SJSA1 (cell line): ENCODE measurements around the gene DCST2. TPM values are rescaled to one million over a fixed set of nuclear protein-coding genes. Genes with fewer than 3 reads are reported as not detected.

ENCODE experiments used
- DNase-seq, 2 experiments: peaks; one replicate each; pipeline ENCODE4 v3.0.0-alpha.2; 2015 to 2020; ENCODE audit warnings: low spot score in 2 of 2, low read depth in 1 of 2
- H3K27ac ChIP-seq: fragments of 250-450 bp; sonication (Bioruptor Pico); 2 replicates; pipeline ENCODE4 v1.5.1; 2020; ENCODE audit warnings: mild to moderate bottlenecking, moderate library complexity
- H3K27me3 ChIP-seq: fragments of 250-450 bp; sonication (Bioruptor Pico); replicated peaks from 2 replicates; pipeline ENCODE4 v1.5.1; 2020; ENCODE audit warnings: mild to moderate bottlenecking, moderate library complexity
- H3K36me3 ChIP-seq: fragments of 250-450 bp; sonication (Bioruptor Pico); 2 replicates; pipeline ENCODE4 v1.5.1; 2020; ENCODE audit warnings: mild to moderate bottlenecking
- H3K4me1 ChIP-seq: fragments of 250-450 bp; sonication (Bioruptor Pico); replicated peaks from 2 replicates; pipeline ENCODE4 v1.6.1; 2021; ENCODE audit warnings: mild to moderate bottlenecking
- H3K4me3 ChIP-seq: fragments of 250-450 bp; sonication (Bioruptor Pico); 2 replicates; pipeline ENCODE4 v1.5.1; 2020; ENCODE audit warnings: mild to moderate bottlenecking
- H3K9me3 ChIP-seq: fragments of 250-450 bp; sonication (Bioruptor Pico); replicated peaks from 2 replicates; pipeline ENCODE4 v1.5.1; 2020; ENCODE audit warnings: mild to moderate bottlenecking
- total RNA-seq: library from RNA; depleted of rRNA; stranded (reverse); fragments of >200 nt; shearing (Covaris generic); gene quantifications from 2 replicates; pipeline ENCODE4 v1.2.3, GENCODE V29; 2014

Gene DCST2
- total RNA-seq, 1 experiment from 2014 or later, result not detected

GRCh38 chr1:155018617-155019348, 14.8 kb downstream of the DCST2 start:
- DNase-seq, result no peak
- Histone ChIP-seq H3K4me3 (no peak overlapping the region), H3K27me3 (no peaks in the 10 kb centered on the region), H3K36me3 (peaks cover 13% of the 10 kb centered on the region), H3K27ac (no peak overlapping the region), H3K4me1 (peaks cover 20% of the 10 kb centered on the region), H3K9me3 (no peaks in the 10 kb centered on the region)

- H3K4me3 ChIP-seq, result peak overlapping the region; percentile 42
Measured at GRCh38 chr1:155017946-155018316, 15.7 kb downstream of the DCST2 start.

GRCh38 chr1:155017041-155017945, 16.3 kb downstream of the DCST2 start:
- no peaks in the 10 kb centered on the region for H3K27me3 ChIP-seq
- peaks cover 13% of the 10 kb centered on the region for H3K36me3 ChIP-seq
- peak; percentile 92 to 94 for DNase-seq
- no peaks in the 10 kb centered on the region for H3K9me3 ChIP-seq
- H3K4me1 ChIP-seq, result peaks cover 20% of the 10 kb centered on the region
- H3K4me3 ChIP-seq, result peak overlapping the region; percentile 42
- H3K27ac ChIP-seq, result peak overlapping the region; percentile 59

More at GRCh38 chr1:155017946-155018316, 15.7 kb downstream of the DCST2 start:
- Histone ChIP-seq H3K36me3 (peaks cover 13% of the 10 kb centered on the region), H3K27me3 (no peaks in the 10 kb centered on the region), H3K4me1 (peaks cover 20% of the 10 kb centered on the region), H3K9me3 (no peaks in the 10 kb centered on the region), H3K27ac (no peak overlapping the region)
- no peak for DNase-seq

GRCh38 chr1:155016231-155016831, 17.2 kb downstream of the DCST2 start:
- Histone ChIP-seq H3K4me3 (no peak overlapping the region), H3K9me3 (no peaks in the 10 kb centered on the region), H3K27me3 (no peaks in the 10 kb centered on the region), H3K4me1 (peaks cover 20% of the 10 kb centered on the region), H3K27ac (peak overlapping the region; percentile 59), H3K36me3 (peaks cover 13% of the 10 kb centered on the region)
- no peak for DNase-seq

DNA sequence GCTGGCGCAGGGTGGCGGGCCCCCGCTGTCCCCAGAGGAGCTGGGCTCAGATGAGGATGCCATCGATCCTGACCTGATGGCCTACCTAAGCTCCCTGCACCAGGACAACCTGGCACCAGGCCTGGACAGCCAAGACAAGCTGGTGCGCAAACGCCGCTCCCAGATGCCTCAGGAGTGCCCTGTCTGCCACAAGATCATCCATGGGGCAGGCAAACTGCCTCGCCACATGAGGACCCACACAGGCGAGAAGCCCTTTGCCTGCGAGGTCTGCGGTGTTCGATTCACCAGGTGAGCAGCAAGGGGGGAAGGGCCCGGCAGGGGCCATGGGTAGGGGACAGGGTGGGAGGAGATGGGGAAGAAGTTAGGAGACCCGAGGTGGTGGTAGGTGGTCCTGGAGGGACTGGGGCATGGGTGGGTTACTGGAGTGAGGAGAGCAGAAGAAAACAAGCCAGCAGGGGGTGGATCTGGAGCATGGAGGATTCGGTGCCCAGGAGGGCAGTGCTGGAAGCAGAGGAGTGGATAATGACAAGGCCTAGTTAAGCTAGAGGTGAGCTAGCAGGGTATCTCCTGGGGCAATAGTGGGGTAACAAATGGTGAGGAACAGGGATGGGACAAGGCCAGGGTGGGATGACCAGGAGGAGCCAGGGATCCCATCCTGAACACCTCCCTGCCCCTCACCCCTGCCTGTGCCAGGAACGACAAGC, 17.9 kb downstream of the DCST2 start:
- H3K4me3 ChIP-seq, result no peak overlapping the region
- H3K36me3 ChIP-seq, result peaks cover 13% of the 10 kb centered on the region
- no peak for DNase-seq

GRCh38 chr1:155014709-155015508, 18.7 kb downstream of the DCST2 start:
- H3K27me3 ChIP-seq, result no peaks in the 10 kb centered on the region
- peaks cover 13% of the 10 kb centered on the region for H3K36me3 ChIP-seq
- peaks cover 20% of the 10 kb centered on the region for H3K4me1 ChIP-seq
- no peak overlapping the region for H3K4me3 ChIP-seq
- no peak for DNase-seq
- no peaks in the 10 kb centered on the region for H3K9me3 ChIP-seq
- no peak overlapping the region for H3K27ac ChIP-seq

More for the DNA sequence above, 17.9 kb downstream of the DCST2 start:
- no peak overlapping the region for H3K27ac ChIP-seq
- H3K9me3 ChIP-seq, result no peaks in the 10 kb centered on the region
- peaks cover 20% of the 10 kb centered on the region for H3K4me1 ChIP-seq
- H3K27me3 ChIP-seq, result no peaks in the 10 kb centered on the region

- peaks cover 15% of the 10 kb centered on the region for H3K4me1 ChIP-seq
- H3K4me3 ChIP-seq, result no peak overlapping the region
- H3K36me3 ChIP-seq, result peaks cover 13% of the 10 kb centered on the region
- H3K27ac ChIP-seq, result no peak overlapping the region
- no peaks in the 10 kb centered on the region for H3K9me3 ChIP-seq
- no peak for DNase-seq
- no peaks in the 10 kb centered on the region for H3K27me3 ChIP-seq
Measured at GRCh38 chr1:155013632-155014031, 19.9 kb downstream of the DCST2 start.

DNA sequence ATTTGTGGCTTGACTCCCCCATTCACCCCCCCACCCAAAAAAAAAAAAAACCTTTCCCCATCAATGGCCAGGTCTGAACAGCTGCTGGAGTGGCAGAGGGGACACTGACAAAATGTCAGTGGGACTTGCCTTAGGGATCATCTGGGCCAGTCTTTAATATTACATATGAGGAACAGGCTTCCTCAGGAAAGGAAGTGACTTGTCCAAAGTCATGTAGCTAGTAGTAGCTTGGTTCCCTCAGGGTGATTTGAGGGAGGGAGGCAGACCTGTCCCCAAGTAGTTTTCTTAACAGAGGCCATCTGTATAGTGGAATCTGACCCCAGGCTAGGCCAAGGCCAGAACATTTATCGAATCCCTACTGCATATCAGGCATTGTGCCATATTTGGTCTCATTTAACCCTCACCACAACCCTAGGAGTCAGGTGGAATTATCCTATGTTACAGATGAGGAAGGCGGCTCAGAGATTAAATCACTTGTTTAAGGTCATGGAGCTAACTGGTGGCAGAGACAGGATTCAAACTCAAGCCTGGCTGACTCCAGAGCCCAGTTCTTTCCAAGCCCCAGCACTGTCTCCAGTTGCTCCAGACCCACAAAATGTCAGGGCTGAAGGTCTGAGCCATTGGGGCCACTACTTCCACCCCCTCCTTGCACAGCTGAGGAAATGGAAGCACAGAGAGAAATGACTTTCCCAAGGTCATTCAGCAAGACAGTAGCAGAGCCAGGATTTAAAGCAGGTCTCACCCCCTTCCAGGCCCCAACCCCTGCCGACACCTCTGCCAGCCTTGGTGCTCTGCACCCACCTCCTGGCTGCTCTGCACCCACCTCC, 20.6 kb downstream of the DCST2 start:
- Histone ChIP-seq H3K4me3 (no peak overlapping the region), H3K27ac (no peak overlapping the region), H3K4me1 (peaks cover 14% of the 10 kb centered on the region), H3K27me3 (no peaks in the 10 kb centered on the region), H3K36me3 (peaks cover 13% of the 10 kb centered on the region), H3K9me3 (no peaks in the 10 kb centered on the region)
- no peak for DNase-seq

DNA sequence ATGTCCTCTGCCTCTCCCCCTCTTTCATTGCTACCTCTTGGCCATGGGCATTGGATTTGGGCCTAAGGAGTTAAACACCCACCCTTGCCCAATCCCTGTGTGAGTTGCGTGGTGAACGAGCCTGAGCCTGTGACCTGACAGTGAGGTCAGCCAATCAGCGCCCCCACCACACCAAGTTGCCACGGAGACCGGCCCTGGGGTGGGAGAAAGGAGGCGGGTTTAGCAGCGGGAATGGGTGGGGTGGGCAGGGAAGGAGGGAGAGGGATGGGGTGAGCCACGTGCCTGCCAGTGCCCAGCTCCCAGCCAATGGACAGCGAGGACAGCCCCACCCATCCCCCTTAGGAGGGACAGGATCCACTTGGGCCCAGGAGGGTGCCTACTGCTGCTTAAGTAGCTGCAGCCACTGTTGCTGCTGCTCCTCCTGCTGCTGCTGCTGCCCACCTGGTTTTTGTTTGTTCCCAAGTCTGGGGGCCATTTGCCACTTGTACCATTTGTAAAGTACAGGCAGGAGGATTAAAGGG, 21.5 kb downstream of the DCST2 start:
- no peak overlapping the region for H3K27ac ChIP-seq
- H3K4me1 ChIP-seq, result peaks cover 5% of the 10 kb centered on the region
- H3K4me3 ChIP-seq, result no peak overlapping the region
- no peaks in the 10 kb centered on the region for H3K27me3 ChIP-seq
- no peaks in the 10 kb centered on the region for H3K9me3 ChIP-seq
- H3K36me3 ChIP-seq, result peaks cover 13% of the 10 kb centered on the region
- no peak for DNase-seq

DNA sequence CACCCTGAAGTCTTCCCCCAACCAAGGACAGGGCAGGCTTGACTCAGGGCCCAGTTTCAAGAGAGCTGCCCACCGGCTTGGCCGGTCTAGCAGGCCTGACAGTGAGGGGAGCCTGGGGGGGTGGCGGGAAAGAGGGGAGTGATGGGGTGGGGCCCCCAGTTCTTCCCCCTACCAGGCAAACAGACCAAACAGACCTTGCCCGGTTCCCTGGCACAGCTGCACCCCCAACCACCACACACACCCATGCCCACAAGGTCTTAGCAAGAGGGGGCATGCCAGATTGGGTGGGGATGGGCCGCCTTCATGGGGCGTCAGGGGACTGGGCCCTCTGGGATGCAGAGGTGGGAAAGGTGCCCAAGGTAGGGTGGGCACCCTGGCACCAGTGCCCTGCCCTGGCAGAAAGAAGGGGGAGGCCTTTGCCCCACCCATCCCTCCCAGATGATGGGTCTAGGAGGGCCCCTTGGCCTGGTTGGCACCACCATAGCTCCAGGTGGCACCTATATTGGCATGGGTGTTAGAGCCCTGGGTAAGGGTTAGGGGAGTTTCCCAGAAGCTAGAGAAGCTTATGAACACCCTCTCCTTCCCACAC, 22.1 kb downstream of the DCST2 start:
- Histone ChIP-seq H3K9me3 (no peaks in the 10 kb centered on the region), H3K27ac (no peak overlapping the region), H3K4me3 (no peak overlapping the region)

DNA sequence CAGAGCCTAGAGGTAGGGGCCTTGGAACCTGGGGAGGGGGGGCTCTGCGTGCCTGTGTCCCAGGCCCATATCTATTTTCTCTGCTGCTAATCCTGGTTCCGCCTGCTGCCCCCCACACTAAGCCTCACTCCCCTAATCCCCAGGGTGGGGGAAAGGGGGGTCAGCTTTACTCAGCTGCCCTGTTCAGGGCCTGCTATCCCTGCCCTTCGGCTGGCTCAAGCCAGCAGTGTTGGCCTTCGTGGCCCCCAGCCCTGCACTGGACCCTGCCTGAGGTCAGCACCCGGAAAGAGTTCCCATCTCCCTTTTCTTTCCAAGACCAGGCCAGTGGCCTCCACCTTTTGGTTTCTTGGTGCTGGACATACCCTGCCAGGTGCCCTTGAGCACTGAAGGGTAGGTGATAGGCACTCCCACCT, 22.6 kb downstream of the DCST2 start:
- Histone ChIP-seq H3K27me3 (no peaks in the 10 kb centered on the region), H3K27ac (no peak overlapping the region), H3K4me1 (no peaks in the 10 kb centered on the region), H3K36me3 (peaks cover 4% of the 10 kb centered on the region; the same call in 1 of the 2 replicates), H3K4me3 (no peak overlapping the region), H3K9me3 (no peaks in the 10 kb centered on the region)
- no peak for DNase-seq

More for the DNA sequence above, 22.1 kb downstream of the DCST2 start:
- Histone ChIP-seq H3K27me3 (no peaks in the 10 kb centered on the region), H3K36me3 (peaks cover 8% of the 10 kb centered on the region), H3K4me1 (no peaks in the 10 kb centered on the region)
- DNase-seq, result no peak
